A549 (cell line): ENCODE data around the gene ENPP3. TPM values are rescaled to one million over a fixed set of nuclear protein-coding genes. Genes with fewer than 3 reads are reported as not detected.
A peak's percentile ranks its signal among the peaks of the same experiment; 100 is the strongest.

Source experiments
- ATAC-seq, 2 experiments: fragments of 200-7000 bp in 1 of 2; fragments of >200 bp in 1 of 2; cut with Nextera tagmentation in 1 of 2; cut with Tn5 transposase in 1 of 2; 3 replicates each; pipeline versions ENCODE4 v1.8.0 to v1.9.1; 2018 to 2020; ENCODE audit warnings: mild to moderate bottlenecking in 1 of 2, moderate library complexity in 1 of 2
- CTCF ChIA-PET: fragments of 300-600 bp; sonication (Branson Sonifier 250); formaldehyde crosslinking; extraction: SDS; loops from one replicate; lab custom pipeline; 2021; ENCODE audit warnings: antibody characterized with exemption, inconsistent platforms; lab: Yijun Ruan, JAX
- POLR2A ChIA-PET: fragments of 350-600 bp; formaldehyde crosslinking; extraction: SDS; loops from one replicate; lab custom pipeline; 2021; ENCODE audit warnings: antibody characterized with exemption, inconsistent platforms; lab: Yijun Ruan, JAX
- DNase-seq, 2 experiments: peaks; one replicate each; pipeline versions ENCODE4 v3.0.0 to v3.0.0-alpha.2; 2011 to 2016; ENCODE audit warnings: low read depth in 1 of 2, low spot score in 1 of 2
- FAIRE-seq: peaks from 2 replicates; lab custom pipeline; 2011; peaks lifted over from hg19 to GRCh38; lab: Jason Lieb, UNC
- H3K27ac ChIP-seq, 2 experiments: fragments of >200 bp; sonication (Bioruptor Twin); formaldehyde crosslinking; 3 replicates each; pipeline ENCODE4 v1.5.1; 2016 to 2017
- H3K4me1 ChIP-seq: fragments of >200 bp; sonication (Bioruptor Twin); formaldehyde crosslinking; 3 replicates; pipeline ENCODE4 v1.6.1; 2016
- H3K4me2 ChIP-seq: fragments of >200 bp; sonication (Bioruptor Twin); formaldehyde crosslinking; 3 replicates; pipeline ENCODE4 v1.6.1; 2016
- H3K4me3 ChIP-seq: fragments of >200 bp; sonication (Bioruptor Twin); formaldehyde crosslinking; 3 replicates; pipeline ENCODE4 v1.5.1; 2016
- H3K9me3 ChIP-seq: fragments of >200 bp; sonication (Bioruptor Twin); formaldehyde crosslinking; 3 replicates; pipeline ENCODE4 v1.6.1; 2016
- CHD2 ChIP-seq: fragments of 150-350 bp; IDR thresholded peaks from 2 replicates; pipeline ENCODE4 v1.6.1; 2014; ENCODE audit warnings: low read length; ENCODE audit not compliant: partially characterized antibody
- CTCF ChIP-seq: fragments of >200 bp; sonication (Bioruptor Twin); formaldehyde crosslinking; IDR thresholded peaks from 3 replicates; pipeline ENCODE4 v1.5.1; 2016
- EHMT2 ChIP-seq: fragments of 200-600 bp; sonication (generic); IDR thresholded peaks from 2 replicates; pipeline ENCODE4 v1.6.1; 2016; ENCODE audit warnings: antibody characterized with exemption, low read depth, mild to moderate bottlenecking, moderate library complexity
- ELK1 ChIP-seq: fragments of 150-350 bp; IDR thresholded peaks from 2 replicates; pipeline ENCODE4 v1.6.1; 2014; ENCODE audit warnings: low read depth, mild to moderate bottlenecking, low read length
- FOSB ChIP-seq: fragments of 250-450 bp; sonication (Bioruptor Pico); IDR thresholded peaks from 2 replicates; pipeline ENCODE4 v1.5.0; 2020; ENCODE audit warnings: mild to moderate bottlenecking, moderate library complexity
- FOXS1 ChIP-seq: fragments of 250-450 bp; sonication (Bioruptor Pico); IDR thresholded peaks from 2 replicates; pipeline ENCODE4 v1.5.0; 2020; ENCODE audit warnings: mild to moderate bottlenecking, moderate library complexity
- HDAC2 ChIP-seq: fragments of 200-600 bp; sonication (generic); IDR thresholded peaks from 2 replicates; pipeline ENCODE4 v1.6.1; 2016
- HEYL ChIP-seq: fragments of 250-450 bp; sonication (Bioruptor Pico); IDR thresholded peaks from 2 replicates; pipeline ENCODE4 v1.8.0; 2021; ENCODE audit warnings: mild to moderate bottlenecking, moderate library complexity
- HMGXB4 ChIP-seq: fragments of 250-450 bp; sonication (Bioruptor Pico); IDR thresholded peaks from 2 replicates; pipeline ENCODE4 v1.5.0; 2021; ENCODE audit warnings: mild to moderate bottlenecking, moderate library complexity, borderline replicate concordance
- HOXB13 ChIP-seq: fragments of 250-450 bp; sonication (Bioruptor Pico); IDR thresholded peaks from 2 replicates; pipeline ENCODE4 v1.5.0; 2020; ENCODE audit warnings: low read depth, mild to moderate bottlenecking, moderate library complexity
- JUN ChIP-seq, 2 experiments: fragments of >200 bp; sonication (Bioruptor Twin); formaldehyde crosslinking; IDR thresholded peaks; 2 replicates in 1 of 2; 3 replicates in 1 of 2; pipeline ENCODE4 v1.6.1; 2016 to 2017
- JUNB ChIP-seq: fragments of >200 bp; sonication (Bioruptor Twin); formaldehyde crosslinking; IDR thresholded peaks from 2 replicates; pipeline ENCODE4 v1.6.1; 2016
- KDM5A ChIP-seq: fragments of 200-600 bp; sonication (generic); IDR thresholded peaks from 2 replicates; pipeline ENCODE4 v1.6.1; 2016; ENCODE audit warnings: antibody characterized with exemption, mild to moderate bottlenecking
- MAZ ChIP-seq: fragments of 150-350 bp; IDR thresholded peaks from 2 replicates; pipeline ENCODE4 v1.6.1; 2014; ENCODE audit warnings: antibody characterized with exemption, low read depth, low read length, borderline replicate concordance
- MYC ChIP-seq: IDR thresholded peaks from 2 replicates; pipeline ENCODE4 v1.6.1; 2012; ENCODE audit warnings: mild to moderate bottlenecking, inconsistent platforms, low read length, improper control_type of control experiment, borderline replicate concordance
- POLR2A ChIP-seq: IDR thresholded peaks from 2 replicates; pipeline ENCODE4 v1.6.1; 2012; ENCODE audit warnings: mild to moderate bottlenecking, low read length
- POLR2AphosphoS2 ChIP-seq: conservative IDR thresholded peaks from 2 replicates; pipeline ENCODE4 v1.6.1; 2012; ENCODE audit warnings: low read length, improper control_type of control experiment, inconsistent platforms
- RARB ChIP-seq: fragments of 250-450 bp; sonication (Bioruptor Pico); IDR thresholded peaks from 2 replicates; pipeline ENCODE4 v1.8.0; 2021; ENCODE audit warnings: mild to moderate bottlenecking, moderate library complexity
- RCOR1 ChIP-seq: fragments of 150-350 bp; IDR thresholded peaks from 2 replicates; pipeline ENCODE4 v1.6.1; 2014; ENCODE audit warnings: antibody characterized with exemption, low read length, low read depth
- RNF2 ChIP-seq: fragments of 200-600 bp; sonication (generic); IDR thresholded peaks from 2 replicates; pipeline ENCODE4 v1.6.1; 2016; ENCODE audit warnings: low read depth, mild to moderate bottlenecking, antibody characterized with exemption, moderate library complexity, borderline replicate concordance
- SREBF2 ChIP-seq: fragments of 450-650 bp; IDR thresholded peaks from 2 replicates; pipeline ENCODE4 v1.6.1; 2014; ENCODE audit warnings: mild to moderate bottlenecking, moderate library complexity
- ZNF302 ChIP-seq: fragments of 250-450 bp; sonication (Bioruptor Pico); IDR thresholded peaks from 2 replicates; pipeline ENCODE4 v1.9.0; 2021; ENCODE audit warnings: inconsistent platforms, mild to moderate bottlenecking, moderate library complexity
- ZSCAN20 ChIP-seq: fragments of 250-450 bp; sonication (Bioruptor Pico); IDR thresholded peaks from 2 replicates; pipeline ENCODE4 v1.8.0; 2022; ENCODE audit warnings: mild to moderate bottlenecking, moderate library complexity
- WGBS: methylation state at CpG from one replicate; pipeline ENCODE4 v1.1.6; 2017; ENCODE audit errors: missing lambda C conversion rate; 5-methylcytosine and 5-hydroxymethylcytosine counted together
- polyA plus RNA-seq, 4 experiments: library from polyadenylated mRNA; depleted of rRNA in 3 of 4; stranded (reverse); fragments of >200 nt; fragmentation: RNase III in 1 of 4; extraction: RNeasy Plus Mini Kit Qiagen cat#74134 plus additional on column Dnase treatment in 1 of 4; gene quantifications; 2 replicates in 3 of 4; 3 replicates in 1 of 4; pipeline ENCODE4 v1.2.3, GENCODE V29; 2011 to 2017
- TF ChIP-seq, protein P1 (sequence below): IDR thresholded peaks from 2 replicates; pipeline ENCODE4 v1.6.1; 2012
- TF ChIP-seq, protein P2 (sequence below): fragments of 450-650 bp; IDR thresholded peaks from 2 replicates; pipeline ENCODE4 v1.6.1; 2014; ENCODE audit warnings: antibody characterized with exemption

Gene ENPP3
- polyA plus RNA-seq, 2 of the 4 experiments (the other 2 are of a cell fraction), result not detected

- ChIA-PET CTCF (no interaction called here), POLR2A (no interaction called here)
- 29% methylated on average over 2 of the region's 2 CpGs for WGBS
- no peaks in the 10 kb centered on the region for H3K4me1 ChIP-seq
- H3K4me3 ChIP-seq, result no peak overlapping the region
- no peak overlapping the region for H3K27ac ChIP-seq
- FAIRE-seq (no peak), ATAC-seq (no peak), DNase-seq (peak in 1 of 2 experiments; percentile 0)
- no peak overlapping the region for H3K4me2 ChIP-seq
- H3K9me3 ChIP-seq, result no peaks in the 10 kb centered on the region
- TF ChIP-seq MYC (no peak), RNF2 (no peak), ZNF302 (CRISPR knock-in tag) (no peak), HEYL (CRISPR knock-in tag) (no peak), JUN (IDR thresholded peaks at IDR 0.05) (no peak), MAZ (no peak), EHMT2 (no peak), SREBF2 (no peak), CHD2 (no peak), ZSCAN20 (CRISPR knock-in tag) (no peak), HOXB13 (CRISPR knock-in tag) (no peak), FOSB (no peak), ELK1 (no peak), RCOR1 (no peak)
These were observed 45.3 kb downstream of the ENPP3 start for GRCh38 chr6:131682442-131682841.

DNA sequence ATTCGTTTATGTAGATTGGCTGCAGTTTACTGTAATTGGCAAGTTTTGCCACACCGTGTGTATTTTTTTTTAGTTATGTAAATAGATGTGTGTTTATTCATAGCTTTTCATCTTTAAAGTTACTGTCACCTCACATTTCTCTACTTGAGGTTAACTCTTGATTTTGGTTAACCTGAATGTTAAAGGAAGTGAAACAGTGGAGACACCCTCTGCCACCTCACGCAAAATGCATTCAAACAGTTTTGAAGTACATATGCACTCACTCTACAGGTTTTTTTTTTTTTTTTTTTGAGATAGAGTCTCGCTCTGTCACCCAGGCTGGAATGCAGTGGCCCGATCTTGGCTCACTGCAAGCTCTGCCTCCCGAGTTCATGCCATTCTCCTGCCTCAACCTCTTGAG, 46.4 kb downstream of the ENPP3 start:
- TF ChIP-seq HDAC2 (no peak), POLR2A (no peak), RARB (CRISPR knock-in tag) (no peak), ZSCAN20 (CRISPR knock-in tag) (no peak), JUNB (no peak), CTCF (no peak), SREBF2 (no peak), KDM5A (no peak), HMGXB4 (CRISPR knock-in tag) (no peak), FOXS1 (CRISPR knock-in tag) (no peak), POLR2AphosphoS2 (no peak)
- TF ChIP-seq, protein P1, sequence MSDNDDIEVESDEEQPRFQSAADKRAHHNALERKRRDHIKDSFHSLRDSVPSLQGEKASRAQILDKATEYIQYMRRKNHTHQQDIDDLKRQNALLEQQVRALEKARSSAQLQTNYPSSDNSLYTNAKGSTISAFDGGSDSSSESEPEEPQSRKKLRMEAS, result no peak
- TF ChIP-seq, protein P2, sequence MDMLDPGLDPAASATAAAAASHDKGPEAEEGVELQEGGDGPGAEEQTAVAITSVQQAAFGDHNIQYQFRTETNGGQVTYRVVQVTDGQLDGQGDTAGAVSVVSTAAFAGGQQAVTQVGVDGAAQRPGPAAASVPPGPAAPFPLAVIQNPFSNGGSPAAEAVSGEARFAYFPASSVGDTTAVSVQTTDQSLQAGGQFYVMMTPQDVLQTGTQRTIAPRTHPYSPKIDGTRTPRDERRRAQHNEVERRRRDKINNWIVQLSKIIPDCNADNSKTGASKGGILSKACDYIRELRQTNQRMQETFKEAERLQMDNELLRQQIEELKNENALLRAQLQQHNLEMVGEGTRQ, result no peak
- TF ChIP-seq, all 56 proteins: peak for 0
- FAIRE-seq, result no peak
- Histone ChIP-seq H3K4me2 (no peak overlapping the region), H3K27ac (no peak overlapping the region), H3K4me1 (no peaks in the 10 kb centered on the region), H3K9me3 (no peaks in the 10 kb centered on the region), H3K4me3 (no peak overlapping the region)
- DNase-seq, result no peak
- ATAC-seq, result no peak
- ChIA-PET CTCF (no interaction called here), POLR2A (no interaction called here)
- 47% methylated on average over 6 of the region's 6 CpGs for WGBS
